Endothelial cell of umbilical vein (primary cell): ENCODE measurements around the gene CCDC14. TPM values are rescaled to one million over a fixed set of nuclear protein-coding genes. Genes with fewer than 3 reads are reported as not detected.

Source experiments
- BruUV-seq: library from RNA; stranded (reverse); fragments of 400-500 nt; replicated peaks from 2 replicates; lab custom pipeline; 2021; lab: Mats Ljungman, UMichigan
- CTCF ChIA-PET: fragments of 300-600, 350-600 bp; sonication (Branson Sonifier 250); formaldehyde crosslinking; loops from one replicate; lab custom pipeline; 2021; ENCODE audit warnings: antibody characterized with exemption, inconsistent platforms; lab: Charles Lee
- POLR2A ChIA-PET: fragments of 300-600, 350-600 bp; sonication (Branson Sonifier 250); formaldehyde crosslinking; loops from one replicate; lab custom pipeline; 2021; ENCODE audit warnings: antibody characterized with exemption, inconsistent platforms; lab: Charles Lee
- DNase-seq: peaks from one replicate; pipeline ENCODE4 v3.0.0-alpha.2; 2011; ENCODE audit warnings: low read depth, low spot score
- FAIRE-seq: peaks from 2 replicates; lab custom pipeline; 2011; peaks lifted over from hg19 to GRCh38; lab: Jason Lieb, UNC
- H2AFZ ChIP-seq: 2 replicates; pipeline ENCODE4 v1.6.0; 2012; ENCODE audit warnings: low read depth, low read length, control low read depth, inconsistent platforms
- H3K27ac ChIP-seq: 2 replicates; pipeline ENCODE4 v1.5.1; 2011; ENCODE audit warnings: low read depth, mild to moderate bottlenecking, control low read depth, low read length, moderate library complexity; ENCODE audit not compliant: insufficient read depth
- H3K27me3 ChIP-seq, 2 experiments: 2 replicates each; pipeline versions ENCODE4 v1.6.0 to v1.6.1; 2011; ENCODE audit warnings: low read length in 2 of 2, mixed read lengths in 1 of 2; ENCODE audit not compliant: control insufficient read depth in 2 of 2, insufficient read depth in 2 of 2
- H3K36me3 ChIP-seq, 2 experiments: 2 replicates in 1 of 2; 3 replicates in 1 of 2; pipeline ENCODE4 v1.5.1; 2011; ENCODE audit warnings: low read length in 2 of 2, mild to moderate bottlenecking in 1 of 2, moderate library complexity in 1 of 2; ENCODE audit not compliant: control insufficient read depth in 2 of 2, insufficient read depth in 2 of 2; ENCODE audit errors: extremely low read depth in 1 of 2
- H3K4me1 ChIP-seq: 3 replicates; pipeline ENCODE4 v1.5.1; 2011; ENCODE audit warnings: mild to moderate bottlenecking, low read length; ENCODE audit not compliant: control insufficient read depth, insufficient read depth; ENCODE audit errors: extremely low read depth
- H3K4me2 ChIP-seq: 2 replicates; pipeline ENCODE4 v1.6.1; 2011; ENCODE audit warnings: low read length, control low read depth, mixed read lengths; ENCODE audit not compliant: insufficient read depth
- H3K4me3 ChIP-seq, 3 experiments: fragments of 200-600 bp in 1 of 3; sonication (generic), shearing (Covaris generic) in 1 of 3; replicated peaks in 1 of 3; 2 replicates each; pipeline ENCODE4 v1.5.1; 2011 to 2016; ENCODE audit warnings: control low read depth in 3 of 3, low read length in 3 of 3, mild to moderate bottlenecking in 2 of 3, inconsistent platforms in 1 of 3, low read depth in 1 of 3, moderate library complexity in 1 of 3; ENCODE audit not compliant: insufficient read depth in 1 of 3
- H3K79me2 ChIP-seq: 2 replicates; pipeline ENCODE4 v1.6.0; 2012; ENCODE audit warnings: low read length, inconsistent platforms; ENCODE audit not compliant: control insufficient read depth, insufficient read depth
- H3K9ac ChIP-seq: replicated peaks from 2 replicates; pipeline ENCODE3; 2011; ENCODE audit warnings: low read length, control low read depth; ENCODE audit not compliant: insufficient read depth; ENCODE audit errors: extremely low read depth
- H3K9me1 ChIP-seq: replicated peaks from 3 replicates; pipeline ENCODE4 v1.6.0; 2011; ENCODE audit warnings: mild to moderate bottlenecking, low read length; ENCODE audit not compliant: control insufficient read depth, insufficient read depth; ENCODE audit errors: extremely low read depth
- H3K9me3 ChIP-seq: replicated peaks from 2 replicates; pipeline ENCODE4 v1.5.1; 2012; ENCODE audit warnings: low read length, inconsistent platforms; ENCODE audit not compliant: control insufficient read depth, insufficient read depth
- H4K20me1 ChIP-seq: replicated peaks from 2 replicates; pipeline ENCODE3; 2011; ENCODE audit warnings: mild to moderate bottlenecking, low read length; ENCODE audit not compliant: control insufficient read depth, insufficient read depth; ENCODE audit errors: extremely low read depth
- CTCF ChIP-seq, 2 donors: IDR thresholded peaks; 1 replicate in 1 of 2; 2 replicates in 1 of 2; pipeline ENCODE4 v1.5.1; 2011; ENCODE audit warnings: low read length in 2 of 2, mild to moderate bottlenecking in 2 of 2, moderate library complexity in 2 of 2, control low read depth in 1 of 2, inconsistent platforms in 1 of 2, low read depth in 1 of 2; ENCODE audit not compliant: insufficient read depth in 1 of 2; ENCODE audit errors: extremely low read depth in 1 of 2
- EZH2 ChIP-seq: IDR thresholded peaks from 2 replicates; pipeline ENCODE4 v1.6.1; 2012; ENCODE audit warnings: borderline replicate concordance, low read depth, mild to moderate bottlenecking, moderate library complexity, low read length, inconsistent platforms; ENCODE audit not compliant: severe bottlenecking
- FOS ChIP-seq: IDR thresholded peaks from 2 replicates; pipeline ENCODE4 v1.6.1; 2011; ENCODE audit warnings: mild to moderate bottlenecking, low read length, moderate library complexity, borderline replicate concordance; ENCODE audit not compliant: insufficient read depth
- GATA2 ChIP-seq: IDR thresholded peaks from 2 replicates; pipeline ENCODE4 v1.7.0; 2011; ENCODE audit warnings: low read depth, mild to moderate bottlenecking, moderate library complexity, mixed read lengths, low read length; ENCODE audit not compliant: insufficient read length, insufficient read depth
- MAX ChIP-seq: IDR thresholded peaks from 2 replicates; pipeline ENCODE4 v1.6.1; 2011; ENCODE audit not compliant: insufficient read depth, insufficient read length
- MYC ChIP-seq: IDR thresholded peaks from one replicate; pipeline ENCODE4 v1.6.1; 2011; ENCODE audit warnings: mild to moderate bottlenecking, low read depth, low read length
- POLR2A ChIP-seq: IDR thresholded peaks from 2 replicates; pipeline ENCODE4 v1.6.1; 2012; ENCODE audit warnings: low read depth, mild to moderate bottlenecking, control low read depth, low read length
- POLR2AphosphoS5 ChIP-seq: IDR thresholded peaks from 2 replicates; pipeline ENCODE4 v1.6.1; 2012; ENCODE audit warnings: low read depth, mild to moderate bottlenecking, control low read depth, low read length, moderate library complexity; ENCODE audit not compliant: insufficient read depth
- dilution Hi-C: fragments of 300-500 bp; cut with MboI; formaldehyde crosslinking; loops from one replicate; pipeline ENCODE4 v1.15.0; 2019; ENCODE audit warnings: low sequenced_read_pairs; ENCODE audit not compliant: extremely low pct_ligation_motif_present
- intact Hi-C: fragments of 100-400 bp; cut with micrococcal nuclease; formaldehyde crosslinking; loops from one replicate; pipeline ENCODE4 v1.10.0; 2022
- polyA plus RNA-seq, 4 experiments: library from polyadenylated mRNA; depleted of rRNA in 3 of 4; stranded (reverse) in 3 of 4; unstranded in 1 of 4; fragments of >200 nt; gene quantifications; 2 replicates each; pipeline versions ENCODE4 v1.2.1 to v1.2.3, GENCODE V29; 2011 to 2012; ENCODE audit warnings: missing spikeins in 1 of 4
- total RNA-seq: library from RNA; stranded (reverse); gene quantifications from 2 replicates; pipeline ENCODE4 v1.2.3, GENCODE V29; 2021

CCDC14 gene
- total and polyA plus RNA-seq, 2 donors (not counting 3 experiments of a cell fraction or from before 2014, with no cell fraction given) = 47.5 to 55.3 TPM

GRCh38 chr3:123872621-123873020 lies 88.4 kb downstream of the CCDC14 start:
- H3K4me3 ChIP-seq = no peak overlapping the region
- ChIA-PET CTCF (interaction anchor here (0.7 to 1.2 kb wide), 4 partner anchors 9 to 17 kb away, joined by 3 to 4 read pairs (median 3); no protein-coding TSS in a partner anchor), POLR2A (no interaction called here)
- dilution Hi-C loops = no loop called here
- no peak for DNase-seq
- no peak overlapping the region for H2AFZ ChIP-seq
- BruUV-seq = no TSS peak
- H3K4me1 ChIP-seq = no peaks in the 10 kb centered on the region
- no peak overlapping the region for H3K9ac ChIP-seq
- TF ChIP-seq FOS (no peak), GATA2 (no peak), POLR2A (no peak), MYC (no peak), MAX (no peak), EZH2 (no peak), POLR2AphosphoS5 (no peak), CTCF (IDR thresholded peaks at IDR 0.05; ENCODE audit: extremely low read depth in 1 of 2, insufficient read depth in 1 of 2, low read depth in 1 of 2, low read length in 2 of 2) (no peak)
- H3K9me3 ChIP-seq = no peaks in the 10 kb centered on the region
- H4K20me1 ChIP-seq = no peaks in the 10 kb centered on the region
- no peaks in the 10 kb centered on the region for H3K36me3 ChIP-seq
- intact Hi-C loops = no loop called here
- peaks cover 3% of the 10 kb centered on the region in 2 experiments for H3K27me3 ChIP-seq
- no peaks in the 10 kb centered on the region for H3K79me2 ChIP-seq
- no peaks in the 10 kb centered on the region for H3K9me1 ChIP-seq
- H3K4me2 ChIP-seq = no peak overlapping the region
- H3K27ac ChIP-seq = no peak overlapping the region
- FAIRE-seq = no peak
